Activated CD4-positive, alpha-beta memory T cell treated with anti-CD3 and anti-CD28 coated beads for 36 hours (primary cell): ENCODE measurements around the gene DNLZ. TPM values are rescaled to one million over a fixed set of nuclear protein-coding genes. Genes with fewer than 3 reads are reported as not detected.

ENCODE experiments used
- CTCF ChIA-PET: fragments of 350-600 bp; sonication (Branson Sonifier 250); formaldehyde crosslinking; loops from one replicate; lab custom pipeline; 2021; ENCODE audit warnings: antibody characterized with exemption, inconsistent platforms; lab: Charles Lee
- POLR2A ChIA-PET: fragments of 350-600 bp; sonication (Branson Sonifier 250); formaldehyde crosslinking; loops from one replicate; lab custom pipeline; 2021; ENCODE audit warnings: antibody characterized with exemption; lab: Charles Lee
- DNase-seq: peaks from one replicate; pipeline ENCODE4 v3.0.0-alpha.2; 2020
- H3K27ac Mint-ChIP-seq: one replicate; pipeline ENCODE4 v1.8.0; 2021; ENCODE audit warnings: mixed read lengths
- H3K27me3 Mint-ChIP-seq: one replicate; pipeline ENCODE4 v1.8.0; 2021; ENCODE audit warnings: mixed read lengths
- H3K36me3 Mint-ChIP-seq: one replicate; pipeline ENCODE4 v1.8.0; 2021; ENCODE audit warnings: mixed read lengths
- H3K4me1 Mint-ChIP-seq: one replicate; pipeline ENCODE4 v1.8.0; 2021; ENCODE audit warnings: low read depth, mixed read lengths
- H3K4me3 Mint-ChIP-seq: one replicate; pipeline ENCODE4 v1.8.0; 2021; ENCODE audit warnings: mild to moderate bottlenecking, mixed read lengths
- H3K9me3 Mint-ChIP-seq: one replicate; pipeline ENCODE4 v1.8.0; 2021; ENCODE audit warnings: mixed read lengths
- intact Hi-C: fragments of 100-400 bp; cut with micrococcal nuclease; formaldehyde crosslinking; loops from one replicate; pipeline ENCODE4 v1.15.1; 2023
- total RNA-seq, 2 experiments: library from RNA; stranded (reverse); gene quantifications; one replicate each; pipeline ENCODE4 v1.2.3, GENCODE V29; 2021

Gene DNLZ
- total RNA-seq, 2 experiments from 2014 or later = 14.5 to 15.2 TPM

GRCh38 chr9:136383436-136383835 lies 19.9 kb upstream of the DNLZ start:
- ChIA-PET CTCF (no interaction called here), POLR2A (no interaction called here)
- Mint-ChIP-seq H3K4me3 (no peak overlapping the region), H3K27ac (no peak overlapping the region), H3K27me3 (no peaks in the 10 kb centered on the region), H3K9me3 (no peaks in the 10 kb centered on the region), H3K4me1 (peaks cover 2% of the 10 kb centered on the region), H3K36me3 (peaks cover 22% of the 10 kb centered on the region)
- intact Hi-C loops = no loop called here
- DNase-seq = no peak

- DNase-seq = no peak
- intact Hi-C loops = no loop called here
- ChIA-PET POLR2A (no interaction called here), CTCF (interaction anchor here (1.0 kb wide), 1 partner anchor 18 kb away, joined by 3 read pairs; the partner anchor contains the start of gene DNLZ)
- no peaks in the 10 kb centered on the region for H3K27me3 Mint-ChIP-seq
- H3K4me1 Mint-ChIP-seq = peaks cover 2% of the 10 kb centered on the region
- H3K9me3 Mint-ChIP-seq = no peaks in the 10 kb centered on the region
- H3K4me3 Mint-ChIP-seq = no peak overlapping the region
- H3K36me3 Mint-ChIP-seq = peaks cover 16% of the 10 kb centered on the region
- no peak overlapping the region for H3K27ac Mint-ChIP-seq
These were observed 18.5 kb upstream of the DNLZ start for GRCh38 chr9:136381966-136382513.

- ChIA-PET POLR2A (no interaction called here), CTCF (no interaction called here)
- Mint-ChIP-seq H3K27me3 (no peaks in the 10 kb centered on the region), H3K9me3 (no peaks in the 10 kb centered on the region), H3K27ac (no peak overlapping the region), H3K4me1 (peaks cover 2% of the 10 kb centered on the region), H3K36me3 (peaks cover 16% of the 10 kb centered on the region), H3K4me3 (no peak overlapping the region)
- intact Hi-C loops = no loop called here
- DNase-seq = no peak
These were observed 17.8 kb upstream of the DNLZ start for GRCh38 chr9:136381311-136381710.

- H3K4me3 Mint-ChIP-seq = no peak overlapping the region
- no peaks in the 10 kb centered on the region for H3K9me3 Mint-ChIP-seq
- ChIA-PET POLR2A (no interaction called here), CTCF (no interaction called here)
- DNase-seq = no peak
- intact Hi-C loops = no loop called here
- no peaks in the 10 kb centered on the region for H3K27me3 Mint-ChIP-seq
- H3K4me1 Mint-ChIP-seq = no peaks in the 10 kb centered on the region
- peaks cover 16% of the 10 kb centered on the region for H3K36me3 Mint-ChIP-seq
- H3K27ac Mint-ChIP-seq = no peak overlapping the region
These were observed 16.8 kb upstream of the DNLZ start for GRCh38 chr9:136380381-136380780.

- intact Hi-C loops = no loop called here
These were observed 16.3 kb upstream of the DNLZ start for GRCh38 chr9:136379891-136380290.

GRCh38 chr9:136379401-136379800 lies 15.9 kb upstream of the DNLZ start:
- Mint-ChIP-seq H3K9me3 (no peaks in the 10 kb centered on the region), H3K36me3 (peaks cover 10% of the 10 kb centered on the region), H3K27ac (no peak overlapping the region), H3K4me3 (no peak overlapping the region), H3K27me3 (no peaks in the 10 kb centered on the region), H3K4me1 (no peaks in the 10 kb centered on the region)
- CTCF ChIA-PET = no interaction called here
- DNase-seq = no peak
- POLR2A ChIA-PET = no interaction called here
- intact Hi-C loops = no loop called here

More at GRCh38 chr9:136379891-136380290, 16.3 kb upstream of the DNLZ start:
- ChIA-PET CTCF (no interaction called here), POLR2A (no interaction called here)
- DNase-seq = no peak
- Mint-ChIP-seq H3K27me3 (no peaks in the 10 kb centered on the region), H3K36me3 (peaks cover 15% of the 10 kb centered on the region), H3K4me1 (no peaks in the 10 kb centered on the region), H3K27ac (no peak overlapping the region), H3K4me3 (no peak overlapping the region), H3K9me3 (no peaks in the 10 kb centered on the region)

- DNase-seq = no peak
- ChIA-PET POLR2A (no interaction called here), CTCF (no interaction called here)
- Mint-ChIP-seq H3K4me3 (no peak overlapping the region), H3K27ac (no peak overlapping the region), H3K4me1 (no peaks in the 10 kb centered on the region), H3K36me3 (peaks cover 9% of the 10 kb centered on the region), H3K27me3 (no peaks in the 10 kb centered on the region), H3K9me3 (no peaks in the 10 kb centered on the region)
- intact Hi-C loops = no loop called here
These were observed 15.4 kb upstream of the DNLZ start for GRCh38 chr9:136379003-136379287.

GRCh38 chr9:136378170-136379002 lies 14.8 kb upstream of the DNLZ start:
- intact Hi-C loops = no loop called here
- no peaks in the 10 kb centered on the region for H3K4me1 Mint-ChIP-seq
- CTCF ChIA-PET = interaction anchor here (1.7 kb wide), 1 partner anchor 13 kb away, joined by 4 read pairs; no protein-coding TSS in a partner anchor
- no peaks in the 10 kb centered on the region for H3K9me3 Mint-ChIP-seq
- no peaks in the 10 kb centered on the region for H3K27me3 Mint-ChIP-seq
- POLR2A ChIA-PET = no interaction called here
- no peak for DNase-seq
- no peak overlapping the region for H3K4me3 Mint-ChIP-seq
- H3K36me3 Mint-ChIP-seq = peaks cover 8% of the 10 kb centered on the region
- no peak overlapping the region for H3K27ac Mint-ChIP-seq

- POLR2A ChIA-PET = no interaction called here
- CTCF ChIA-PET = interaction anchor here (1.7 kb wide), 1 partner anchor 14 kb away, joined by 4 read pairs; no protein-coding TSS in a partner anchor
These were observed 14.0 kb upstream of the DNLZ start for GRCh38 chr9:136377341-136378169.

GRCh38 chr9:136376457-136376856 lies 12.9 kb upstream of the DNLZ start:
- CTCF ChIA-PET = interaction anchor here (1.7 kb wide), 1 partner anchor 15 kb away, joined by 4 read pairs; no protein-coding TSS in a partner anchor
- no peaks in the 10 kb centered on the region for H3K9me3 Mint-ChIP-seq
- no peak overlapping the region for H3K27ac Mint-ChIP-seq
- no peak for DNase-seq
- no peaks in the 10 kb centered on the region for H3K27me3 Mint-ChIP-seq
- intact Hi-C loops = no loop called here
- POLR2A ChIA-PET = no interaction called here
- H3K36me3 Mint-ChIP-seq = peaks cover 4% of the 10 kb centered on the region
- H3K4me1 Mint-ChIP-seq = no peaks in the 10 kb centered on the region
- no peak overlapping the region for H3K4me3 Mint-ChIP-seq

More at GRCh38 chr9:136377341-136378169, 14.0 kb upstream of the DNLZ start:
- H3K27me3 Mint-ChIP-seq = no peaks in the 10 kb centered on the region
- intact Hi-C loops = no loop called here
- H3K4me1 Mint-ChIP-seq = no peaks in the 10 kb centered on the region
- peaks cover 5% of the 10 kb centered on the region for H3K36me3 Mint-ChIP-seq
- no peaks in the 10 kb centered on the region for H3K9me3 Mint-ChIP-seq
- no peak for DNase-seq
- no peak overlapping the region for H3K4me3 Mint-ChIP-seq
- no peak overlapping the region for H3K27ac Mint-ChIP-seq

GRCh38 chr9:136375096-136375495 lies 11.6 kb upstream of the DNLZ start:
- Mint-ChIP-seq H3K4me3 (no peak overlapping the region), H3K4me1 (no peaks in the 10 kb centered on the region), H3K9me3 (no peaks in the 10 kb centered on the region), H3K27ac (no peak overlapping the region), H3K27me3 (no peaks in the 10 kb centered on the region), H3K36me3 (peaks cover 4% of the 10 kb centered on the region)
- intact Hi-C loops = no loop called here
- POLR2A ChIA-PET = interaction anchor here (1.3 kb wide), 1 partner anchor 11 kb away, joined by 4 read pairs; the partner anchor contains the start of gene DNLZ
- CTCF ChIA-PET = interaction anchor here (1.3 kb wide), 2 partner anchors 9 to 12 kb away, joined by 3 read pairs; no protein-coding TSS in a partner anchor
- no peak for DNase-seq

- CTCF ChIA-PET = interaction anchor here (1.3 kb wide), 1 partner anchor 11 kb away, joined by 3 read pairs; no protein-coding TSS in a partner anchor
These were observed 10.6 kb upstream of the DNLZ start for GRCh38 chr9:136374183-136374575.

More at GRCh38 chr9:136374183-136374575, 10.6 kb upstream of the DNLZ start:
- POLR2A ChIA-PET = interaction anchor here (1.3 kb wide), 1 partner anchor 10 kb away, joined by 4 read pairs; the partner anchor contains the start of gene DNLZ
- Mint-ChIP-seq H3K36me3 (peaks cover 4% of the 10 kb centered on the region), H3K9me3 (no peaks in the 10 kb centered on the region), H3K4me1 (no peaks in the 10 kb centered on the region), H3K4me3 (no peak overlapping the region), H3K27ac (no peak overlapping the region), H3K27me3 (no peaks in the 10 kb centered on the region)
- intact Hi-C loops = no loop called here
- DNase-seq = no peak
